GM18870 (cell line): ENCODE data around the gene PTMA.
A peak's percentile ranks its signal among the peaks of the same experiment; 100 is the strongest.
"Not testable (repeated sequence)": the region's sequence is repeated elsewhere in the genome, so short reads cannot be mapped to it uniquely, and the experiment has no call there.

Experiments
- ATAC-seq: cut with Tn5 transposase; IDR thresholded peaks from one replicate; pipeline ENCODE4 v1.9.1; 2021; ENCODE audit warnings: moderate library complexity; ENCODE audit not compliant: unreplicated experiment

Gene PTMA

DNA sequence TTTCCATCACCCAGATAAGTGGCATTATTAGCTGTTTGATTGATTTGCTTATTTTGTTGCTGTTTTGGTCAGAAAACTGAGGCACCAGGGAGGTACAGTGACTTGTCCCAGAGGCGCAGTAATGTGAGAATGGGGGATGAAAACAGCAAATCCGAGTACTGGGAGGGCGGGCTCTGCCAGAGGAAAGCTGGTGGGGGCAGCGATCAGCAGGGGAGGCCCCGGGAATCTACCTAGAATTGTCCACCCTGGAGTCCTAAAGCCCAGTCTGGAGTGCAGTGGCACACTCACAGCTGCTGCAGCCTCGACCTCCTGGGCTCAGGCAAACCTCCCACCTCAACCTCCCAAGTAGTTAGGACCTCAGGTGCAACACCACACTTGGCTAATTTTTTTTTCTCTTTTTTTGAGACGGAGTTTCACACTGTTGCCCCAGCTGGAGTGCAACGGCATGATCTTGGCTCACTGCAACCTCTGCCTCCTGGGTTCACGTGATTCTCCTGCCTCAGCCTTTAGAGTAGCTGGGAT is 17.0 kb upstream of the PTMA start:
- no peak for ATAC-seq

DNA sequence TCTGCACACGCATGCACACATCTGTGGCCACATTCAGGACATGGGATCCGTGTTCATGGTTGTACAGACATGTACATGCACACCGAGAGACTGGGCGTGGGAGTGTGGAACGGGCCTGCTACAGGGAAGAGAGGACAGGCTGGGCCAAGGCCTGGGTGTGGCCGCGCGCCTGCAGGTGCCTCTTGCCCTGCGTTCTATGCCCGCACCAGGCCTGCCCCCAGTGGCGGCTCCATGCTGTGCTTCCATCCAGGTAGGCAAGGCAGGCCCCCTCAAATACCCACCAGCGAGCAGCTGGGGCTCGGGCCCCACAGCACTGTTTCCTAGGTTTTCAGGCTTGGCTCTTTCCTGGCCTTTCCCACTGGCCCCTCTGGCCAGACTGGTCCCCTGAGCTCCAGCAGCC is 15.5 kb upstream of the PTMA start:
- no peak for ATAC-seq

DNA sequence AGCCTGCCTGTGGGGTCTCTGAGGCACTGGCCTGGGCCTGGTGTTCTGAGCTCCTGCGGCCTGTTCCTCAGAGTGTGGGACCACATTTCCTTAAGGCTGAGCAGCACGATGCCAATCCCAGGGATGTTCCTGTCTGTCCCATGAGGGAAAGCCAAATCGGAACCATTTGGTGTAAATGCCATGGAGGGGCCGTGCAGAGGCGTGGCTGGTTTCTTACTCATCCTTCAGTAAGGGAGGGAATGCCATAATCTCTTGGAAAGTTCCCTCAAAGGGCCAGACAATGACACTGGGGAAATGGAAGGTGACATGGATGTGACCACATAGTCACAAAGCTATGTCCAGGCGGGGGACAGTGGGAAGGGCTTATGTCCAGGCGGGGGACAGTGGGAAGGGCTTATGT is 14.4 kb upstream of the PTMA start:
- ATAC-seq = no peak

DNA sequence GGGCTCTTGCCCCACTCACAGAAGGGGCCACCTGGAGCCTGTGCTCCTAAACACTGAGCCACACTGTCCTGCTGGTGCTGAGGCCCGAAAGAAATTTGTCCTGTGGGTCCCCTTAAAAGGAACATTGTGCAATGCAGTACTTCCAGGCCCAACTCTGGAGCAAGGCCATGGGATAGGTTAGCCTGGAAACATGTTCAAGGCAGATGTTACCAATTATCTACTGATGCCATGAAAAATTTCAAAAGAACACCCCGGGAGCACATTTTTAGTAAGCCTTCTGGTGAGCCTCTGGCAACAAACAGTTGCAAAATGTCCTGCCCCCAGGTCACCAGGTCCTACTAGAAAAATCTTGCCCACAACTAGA is 12.3 kb upstream of the PTMA start:
- ATAC-seq = no peak

DNA sequence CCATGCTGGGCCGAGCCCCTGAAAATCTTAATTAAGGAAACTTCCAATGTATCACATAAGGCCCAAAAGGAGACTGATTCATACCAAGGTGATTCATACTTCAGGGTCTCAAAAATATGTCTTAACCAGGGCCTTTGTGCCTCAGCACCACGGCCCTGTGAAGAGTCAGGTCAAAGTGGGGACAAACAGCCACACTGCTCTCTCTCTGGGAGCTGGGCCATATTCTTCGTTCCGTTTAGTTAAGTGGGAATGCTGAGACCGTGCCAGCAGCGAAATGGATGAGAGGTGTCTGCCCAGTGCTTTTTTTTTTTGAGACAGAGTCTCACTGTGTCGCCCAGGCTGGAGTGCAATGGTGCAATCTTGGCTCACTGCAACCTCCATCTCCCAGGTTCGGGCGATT is 9.3 kb upstream of the PTMA start:
- ATAC-seq = no peak

DNA sequence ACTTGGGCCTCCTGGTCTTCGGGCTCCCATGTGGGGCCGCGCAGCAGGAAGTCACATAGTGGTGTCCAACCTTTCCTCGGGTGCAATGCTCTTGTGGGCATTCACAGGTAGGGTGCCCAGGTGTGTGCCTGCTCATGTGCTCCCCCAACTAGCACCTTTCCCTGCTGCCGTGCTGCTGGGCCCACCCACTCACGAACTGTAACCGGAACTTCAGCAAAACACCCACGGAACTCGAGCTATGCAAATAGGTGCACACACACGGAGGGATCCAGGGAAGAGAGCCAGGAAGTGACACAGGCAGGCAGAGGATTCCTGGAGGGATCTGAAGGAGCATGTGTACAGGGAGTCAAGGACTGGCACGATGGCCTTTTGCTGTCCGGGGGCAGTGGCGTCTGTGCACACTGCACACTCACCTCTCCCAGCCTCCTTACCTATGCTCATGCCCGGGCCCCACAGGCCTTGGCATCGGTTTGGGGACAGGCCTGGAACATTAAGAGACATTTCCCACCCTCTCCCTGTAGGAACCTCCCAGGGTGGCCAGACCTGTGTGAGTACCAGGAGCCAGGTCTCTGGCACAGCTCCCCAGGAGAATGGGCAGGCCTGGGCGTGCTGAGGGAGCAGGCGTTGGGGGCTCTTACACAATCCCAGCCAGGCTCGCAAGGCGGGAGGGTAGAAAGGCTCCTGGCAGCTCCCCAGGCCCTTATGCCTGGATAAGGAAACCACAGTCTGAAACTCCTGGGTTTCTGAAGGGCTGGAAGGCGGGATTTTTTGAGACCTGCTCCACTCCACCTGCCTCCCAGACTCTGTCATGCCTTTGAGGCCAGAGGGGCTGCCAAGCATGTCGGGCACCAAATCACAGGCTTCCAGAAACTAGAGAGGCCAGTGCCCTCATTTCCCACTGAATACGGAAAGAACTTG is 6.6 kb upstream of the PTMA start:
- ATAC-seq = no peak

DNA sequence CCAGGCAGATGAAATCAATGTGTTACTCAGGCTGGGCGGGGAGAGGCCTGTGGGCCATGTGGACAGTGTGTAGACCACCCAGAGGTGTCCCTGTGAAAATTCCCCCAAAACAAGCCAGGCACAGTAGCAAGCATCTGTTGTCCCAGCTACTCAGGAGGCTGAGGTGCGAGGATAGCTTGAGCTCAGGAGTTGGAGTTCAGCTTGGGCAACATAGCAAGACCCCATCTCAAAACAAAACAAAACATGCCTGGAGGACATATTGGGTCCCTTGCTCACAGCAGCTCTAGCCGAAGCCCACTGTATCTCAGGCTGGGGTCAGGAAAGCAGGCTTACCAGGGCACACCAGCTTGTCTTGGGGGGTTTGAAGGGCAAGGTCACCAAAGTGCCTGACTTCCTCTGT is 4.3 kb upstream of the PTMA start:
- no peak for ATAC-seq

DNA sequence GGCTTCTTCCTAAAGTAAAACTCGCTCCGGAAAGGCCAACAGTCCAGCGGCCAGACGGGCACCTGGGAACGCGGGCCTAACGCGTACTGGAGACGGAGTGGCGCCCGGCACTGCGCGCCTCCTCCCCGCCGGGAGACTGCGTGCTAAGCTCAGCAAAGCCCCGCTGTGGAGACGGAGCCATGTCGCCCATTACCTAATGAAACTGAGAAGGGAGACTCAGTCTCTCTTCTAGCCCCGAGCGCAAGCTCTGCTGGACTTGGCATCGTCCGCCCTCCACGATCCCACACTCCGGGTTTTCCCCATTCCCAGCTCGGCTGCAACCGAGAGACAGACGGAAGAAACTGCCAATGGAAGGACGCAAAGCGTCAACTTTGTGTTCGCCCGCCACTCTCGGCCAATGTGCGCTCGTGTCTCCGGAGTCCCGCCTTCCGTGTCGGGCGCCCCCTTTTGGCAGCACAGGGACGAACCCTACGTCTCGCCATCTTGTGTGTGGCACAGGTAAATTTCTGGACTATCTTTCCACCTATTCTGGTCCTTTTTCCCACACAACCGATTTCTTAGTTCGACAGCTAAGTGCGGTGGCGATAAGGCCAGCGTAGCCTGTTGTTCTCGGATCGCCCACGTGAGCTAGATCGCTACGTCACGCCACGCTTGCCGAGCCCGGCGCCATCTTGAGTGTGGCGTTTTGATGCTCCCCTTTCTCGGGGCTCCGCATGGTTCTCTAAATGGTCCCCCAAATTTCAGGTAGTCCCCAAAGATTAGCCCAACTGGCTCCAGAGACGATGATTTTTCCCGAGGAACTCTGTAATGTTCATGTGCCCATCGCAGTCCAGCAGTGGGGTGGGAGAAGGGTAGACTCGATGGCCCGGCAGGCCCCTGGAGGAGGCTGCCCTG is 1.3 kb upstream of the PTMA start:
- ATAC-seq = peak; percentile 61

DNA sequence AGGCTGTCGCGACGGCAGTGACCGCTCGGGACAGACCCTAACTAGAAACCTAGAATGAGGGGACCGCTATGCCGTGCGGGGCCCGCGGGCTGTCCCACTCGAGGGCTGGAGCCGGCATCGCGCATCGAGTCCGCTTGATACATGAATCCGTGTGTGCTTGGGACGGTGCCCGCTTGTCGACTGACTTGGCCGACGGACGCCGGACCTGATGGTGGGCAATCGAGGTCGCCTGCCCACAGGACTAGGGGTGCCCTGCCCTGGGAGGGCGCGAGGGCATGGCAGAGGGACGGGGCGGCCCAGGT is 749 bp upstream of the PTMA start:
- no peak for ATAC-seq

DNA sequence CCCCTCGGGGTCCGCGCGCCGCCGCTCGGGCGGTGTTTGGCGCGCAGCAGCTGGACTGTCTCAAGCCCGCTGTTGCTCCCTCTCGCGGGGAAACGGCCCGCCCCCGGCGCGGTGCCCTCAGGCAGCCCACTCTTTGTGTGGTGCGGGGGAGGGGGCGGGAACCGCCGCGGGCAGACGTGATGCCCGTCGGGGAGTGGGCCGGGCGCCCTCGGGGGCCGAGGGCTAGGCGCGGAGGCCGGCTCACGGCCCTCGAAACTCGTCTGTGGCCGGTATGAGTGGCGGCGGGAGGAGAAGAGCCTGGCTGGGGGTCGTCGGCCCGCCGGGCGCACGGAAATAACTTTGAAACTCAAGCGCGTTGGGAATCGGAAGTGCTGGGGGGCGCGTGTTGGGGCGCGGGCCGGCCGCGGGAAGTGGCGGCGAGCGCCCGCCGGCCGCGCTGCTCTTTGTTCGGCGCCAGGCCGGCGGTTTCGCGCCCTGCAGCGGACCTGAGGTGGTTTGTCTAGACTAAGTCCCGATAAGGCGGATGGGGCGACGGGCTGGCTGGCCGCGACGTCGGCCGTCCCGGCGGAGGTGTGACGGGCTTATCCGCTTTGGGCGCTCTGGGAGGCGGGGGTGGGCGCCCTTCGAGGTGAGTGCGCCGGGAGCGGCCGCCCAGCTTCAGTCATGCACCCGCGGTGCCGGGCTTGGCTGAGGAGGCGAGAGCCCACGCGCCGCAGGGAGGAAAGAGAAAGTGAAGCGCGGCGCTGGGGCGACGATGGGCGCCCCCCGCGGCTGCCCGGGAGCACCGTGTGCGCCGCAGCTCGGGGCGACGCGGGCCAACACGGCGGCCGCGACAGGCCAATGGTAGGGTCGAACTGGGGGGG is 679 bp downstream of the PTMA start:
- ATAC-seq = no peak

DNA sequence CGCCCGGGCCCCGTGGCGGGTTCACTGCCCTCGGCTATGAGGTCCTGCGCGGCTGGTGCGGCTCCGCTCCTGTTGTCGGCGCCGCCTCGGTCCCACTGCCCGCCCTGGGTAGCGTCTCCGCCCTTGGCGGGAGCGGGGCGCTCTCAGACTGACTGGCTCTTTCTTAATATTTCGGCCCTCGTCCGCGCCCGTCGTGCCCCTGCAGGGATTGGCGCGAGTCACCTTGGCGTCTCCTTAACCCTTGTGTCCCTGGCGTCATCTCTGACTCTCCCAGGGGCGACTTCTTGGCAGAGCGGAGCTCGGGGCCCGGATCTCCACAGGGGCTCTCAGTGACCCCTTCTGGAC is 1.3 kb downstream of the PTMA start:
- no peak for ATAC-seq

DNA sequence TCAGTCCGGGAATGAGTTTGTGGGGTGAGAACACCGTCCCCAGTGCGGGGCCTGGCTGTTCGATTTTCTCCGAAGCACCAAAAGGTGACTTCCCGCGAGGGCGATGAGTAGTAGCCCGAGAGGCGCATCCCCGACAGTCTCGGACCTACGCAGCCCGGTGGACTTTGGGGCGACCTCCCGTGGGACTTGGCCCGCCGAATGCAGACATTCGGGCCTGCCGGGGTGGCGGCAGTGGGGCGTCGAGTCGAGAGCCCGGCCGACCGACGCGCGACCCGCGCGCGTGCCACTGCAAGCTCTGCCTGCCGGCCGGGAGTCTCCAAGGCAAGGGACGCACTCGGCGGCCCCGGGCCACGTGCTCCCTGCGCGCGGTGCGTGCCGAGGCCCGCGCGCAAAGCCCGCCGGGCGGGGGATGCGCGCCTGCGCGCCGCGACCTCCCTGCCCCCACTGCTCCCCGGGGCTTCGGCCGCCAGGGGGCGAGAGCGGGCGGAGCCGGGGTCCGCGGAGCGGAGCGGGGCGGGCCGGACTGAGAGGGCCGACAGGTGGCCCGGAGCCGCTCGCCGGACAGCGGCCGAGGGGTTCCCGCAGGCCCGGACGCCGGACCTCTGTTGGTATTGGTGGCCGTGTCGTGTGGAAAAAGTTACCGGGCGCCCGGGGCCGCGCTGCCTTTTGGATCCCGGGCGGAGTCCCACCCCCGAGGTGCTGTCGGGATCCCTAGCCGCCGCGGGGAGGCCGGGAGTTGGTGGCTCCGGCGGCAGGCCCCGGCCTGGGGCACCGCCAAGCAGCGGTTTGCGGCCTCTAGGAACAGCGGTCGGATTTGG is 1.9 kb downstream of the PTMA start:
- ATAC-seq = no peak

DNA sequence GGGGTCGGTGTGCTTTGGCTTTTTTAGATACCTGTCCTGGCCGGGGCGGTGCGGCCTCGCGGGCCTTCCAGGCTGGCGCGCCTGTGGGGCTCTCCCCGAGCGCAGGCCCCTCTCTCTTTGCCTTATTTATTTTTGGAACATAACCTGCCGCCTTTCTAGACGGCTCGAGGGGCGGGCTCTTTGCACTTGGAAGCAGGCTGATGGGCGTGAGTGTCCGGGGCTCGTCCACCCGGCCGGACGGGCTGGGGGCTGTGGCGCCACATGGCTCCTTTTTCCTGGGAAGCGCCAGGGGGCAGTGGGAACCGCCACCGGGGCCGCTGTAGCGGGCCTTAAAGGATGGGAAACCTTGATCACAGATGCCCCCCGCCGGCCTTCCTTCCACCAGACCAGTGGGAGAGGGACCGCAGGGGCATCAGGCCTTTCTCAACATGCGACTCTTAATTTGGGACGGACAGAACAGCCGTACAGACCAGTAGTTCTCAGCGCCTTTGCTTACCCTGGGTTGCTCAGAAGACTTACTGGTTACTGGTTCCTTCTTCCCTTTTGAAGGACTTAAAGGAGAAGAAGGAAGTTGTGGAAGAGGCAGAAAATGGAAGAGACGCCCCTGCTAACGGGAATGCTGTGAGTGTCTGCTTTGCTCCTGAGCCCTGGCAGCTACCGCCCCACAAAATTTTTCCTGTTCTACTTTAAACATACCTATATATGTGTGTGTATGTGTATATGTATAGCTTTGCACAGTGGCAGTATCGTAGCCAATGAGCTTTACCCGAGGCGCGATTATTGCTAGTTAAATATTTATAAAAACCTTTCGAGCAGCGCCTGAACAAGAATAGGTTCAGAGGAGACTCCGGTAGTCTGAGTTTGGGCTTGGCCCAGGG is 2.7 kb downstream of the PTMA start:
- no peak for ATAC-seq

DNA sequence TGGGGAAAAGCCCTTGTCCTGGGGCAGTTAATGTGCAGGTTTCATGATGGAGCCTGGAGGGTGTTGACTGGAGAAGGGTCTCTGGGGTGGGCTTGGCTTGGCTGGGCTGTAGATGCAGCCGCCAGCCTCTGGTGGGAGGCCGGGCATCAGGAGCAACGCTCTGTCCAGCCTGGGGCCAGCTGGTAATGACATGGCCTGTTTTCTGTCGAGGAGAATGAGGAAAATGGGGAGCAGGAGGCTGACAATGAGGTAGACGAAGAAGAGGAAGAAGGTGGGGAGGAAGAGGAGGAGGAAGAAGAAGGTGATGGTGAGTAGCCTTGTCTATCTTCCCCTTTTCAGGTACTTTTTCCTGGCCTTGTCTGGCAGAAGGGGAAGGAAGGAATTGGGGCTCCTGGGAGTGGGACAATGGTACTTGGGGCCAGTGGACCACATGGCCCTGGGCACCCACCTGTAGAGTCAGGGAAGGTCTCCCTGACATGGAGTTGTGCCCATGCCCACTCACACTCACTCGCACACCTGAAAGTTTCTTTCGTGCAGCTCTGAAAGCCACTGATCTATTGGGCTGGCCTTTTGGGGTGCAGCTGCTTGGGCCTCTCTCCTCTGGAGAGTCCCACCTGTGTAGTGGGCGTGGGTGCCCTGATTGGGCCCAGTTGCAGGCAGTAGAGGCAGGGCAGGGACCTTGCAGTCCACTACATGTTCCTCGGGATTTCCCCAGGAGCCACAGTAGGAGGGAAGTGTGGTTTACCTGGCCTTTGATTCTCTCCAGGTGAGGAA is 3.5 kb downstream of the PTMA start:
- no peak for ATAC-seq

DNA sequence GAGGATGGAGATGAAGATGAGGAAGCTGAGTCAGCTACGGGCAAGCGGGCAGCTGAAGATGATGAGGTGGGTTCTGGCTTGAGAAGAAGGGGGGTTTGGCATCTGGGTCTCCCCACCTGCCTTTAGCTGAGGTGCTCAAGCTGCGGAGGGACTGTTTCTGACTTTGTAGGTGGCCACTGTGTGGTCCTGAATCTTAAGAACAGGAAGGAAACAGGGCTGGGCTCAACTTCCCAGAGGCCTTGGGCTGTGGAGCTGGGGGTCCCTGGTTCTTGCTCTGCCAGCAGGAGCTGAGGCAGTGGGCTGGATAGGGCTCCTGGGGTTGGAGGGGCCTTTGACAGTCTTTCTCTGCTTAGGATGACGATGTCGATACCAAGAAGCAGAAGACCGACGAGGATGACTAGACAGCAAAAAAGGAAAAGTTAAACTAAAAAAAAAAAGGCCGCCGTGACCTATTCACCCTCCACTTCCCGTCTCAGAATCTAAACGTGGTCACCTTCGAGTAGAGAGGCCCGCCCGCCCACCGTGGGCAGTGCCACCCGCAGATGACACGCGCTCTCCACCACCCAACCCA is 4.2 kb downstream of the PTMA start:
- ATAC-seq = not testable (repeated sequence)

DNA sequence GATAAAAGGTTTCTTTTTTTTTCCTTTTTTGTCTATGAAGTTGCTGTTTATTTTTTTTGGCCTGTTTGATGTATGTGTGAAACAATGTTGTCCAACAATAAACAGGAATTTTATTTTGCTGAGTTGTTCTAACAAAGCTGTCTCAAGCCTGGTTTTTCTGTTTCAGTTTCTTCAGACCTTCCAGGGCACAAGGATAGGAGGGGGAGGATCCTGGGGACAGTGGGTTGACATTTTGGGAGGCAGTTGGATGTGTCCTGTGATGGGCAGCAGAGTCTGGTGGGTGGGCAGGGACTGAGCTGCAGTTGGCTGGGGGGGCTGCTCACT is 5.0 kb downstream of the PTMA start:
- ATAC-seq = not testable (repeated sequence)

DNA sequence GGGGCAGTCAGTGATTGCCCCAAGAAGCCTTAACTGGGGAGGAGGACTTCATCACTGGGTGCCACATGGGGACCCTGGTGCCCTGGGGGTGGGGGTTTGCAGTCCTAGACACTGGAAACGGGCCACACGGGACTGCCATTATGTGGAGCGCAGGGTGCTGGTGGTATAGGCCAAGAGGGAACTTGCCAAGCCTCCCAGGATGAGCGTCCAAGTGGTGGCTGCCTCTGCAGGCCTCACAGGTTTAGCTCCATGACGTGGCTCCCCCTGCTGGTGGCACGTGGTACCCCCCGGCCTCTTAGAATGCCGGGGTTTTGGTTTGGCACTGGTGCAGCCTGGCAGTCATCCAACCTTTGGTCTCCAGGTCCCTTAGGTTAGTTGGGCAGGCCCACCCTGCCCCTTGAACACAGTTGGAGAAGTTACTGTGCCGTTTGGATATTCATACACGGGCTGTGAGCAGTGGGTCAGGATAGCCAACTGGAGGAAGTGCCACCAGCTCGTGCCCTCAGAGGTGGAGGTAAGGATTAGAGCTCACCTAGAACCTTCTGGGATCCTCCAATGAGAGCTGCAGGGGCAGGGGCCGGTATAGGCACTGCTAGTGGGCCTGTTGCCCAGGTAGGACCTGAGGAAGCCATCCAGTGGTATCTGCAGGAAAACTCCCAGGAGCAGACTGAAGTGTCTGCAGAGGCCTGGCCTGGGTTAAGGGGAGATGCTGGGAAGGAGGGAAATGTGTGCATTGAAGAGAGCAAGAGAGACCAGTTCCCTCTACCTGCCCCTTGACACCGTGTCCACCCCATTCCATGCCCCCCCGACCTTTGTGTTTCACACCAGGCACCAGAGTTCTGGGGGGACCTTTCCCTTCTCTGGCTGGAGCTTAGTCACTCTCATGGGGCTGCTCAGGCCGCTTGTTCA is 5.7 kb downstream of the PTMA start:
- ATAC-seq = no peak
